DOHH2 (cell line): ENCODE data around the gene AMIGO3.

Experiments
- H3F3A ChIP-seq: fragments of 200-600 bp; sonication (generic), shearing (Covaris generic); 2 replicates; pipeline ENCODE4 v1.6.0; 2016; ENCODE audit warnings: antibody characterized with exemption, mild to moderate bottlenecking; ENCODE audit not compliant: control insufficient read depth, insufficient read depth
- H3K27ac ChIP-seq: fragments of 200-600 bp; sonication (generic); 2 replicates; pipeline ENCODE4 v1.5.1; 2014; ENCODE audit warnings: low read depth, mild to moderate bottlenecking, low read length, moderate library complexity
- H3K27me3 ChIP-seq: fragments of 200-600 bp; sonication (generic); 2 replicates; pipeline ENCODE4 v1.6.1; 2014; ENCODE audit warnings: mild to moderate bottlenecking, low read length, mixed read lengths; ENCODE audit not compliant: control insufficient read depth
- H3K36me3 ChIP-seq: fragments of 200-600 bp; sonication (generic); 2 replicates; pipeline ENCODE4 v1.6.1; 2014; ENCODE audit warnings: mild to moderate bottlenecking, low read length, moderate library complexity, mixed read lengths; ENCODE audit not compliant: control insufficient read depth
- H3K4me1 ChIP-seq: fragments of 200-600 bp; sonication (generic); 2 replicates; pipeline ENCODE4 v1.6.1; 2014; ENCODE audit warnings: mild to moderate bottlenecking, low read length, mixed read lengths; ENCODE audit not compliant: control insufficient read depth
- H3K4me2 ChIP-seq: fragments of 200-600 bp; sonication (generic); 2 replicates; pipeline ENCODE4 v1.6.0; 2014; ENCODE audit warnings: mild to moderate bottlenecking, low read length, moderate library complexity
- H3K4me3 ChIP-seq: fragments of 200-600 bp; sonication (generic); 2 replicates; pipeline ENCODE4 v1.5.1; 2014; ENCODE audit warnings: mild to moderate bottlenecking, low read length, mixed read lengths
- H3K79me2 ChIP-seq: fragments of 200-600 bp; sonication (generic); 2 replicates; pipeline ENCODE4 v1.6.1; 2014; ENCODE audit warnings: mild to moderate bottlenecking, low read length, mixed read lengths; ENCODE audit not compliant: control insufficient read depth
- H3K9me2 ChIP-seq: fragments of 200-600 bp; sonication (generic); replicated peaks from 2 replicates; pipeline ENCODE4 v1.6.1; 2014; ENCODE audit warnings: mild to moderate bottlenecking, low read length, mixed read lengths; ENCODE audit not compliant: control insufficient read depth
- H3K9me3 ChIP-seq: fragments of 200-600 bp; sonication (generic); 2 replicates; pipeline ENCODE4 v1.6.1; 2014; ENCODE audit warnings: antibody characterized with exemption, low read length, mixed read lengths; ENCODE audit not compliant: control insufficient read depth, insufficient read depth
- H4K20me1 ChIP-seq: fragments of 200-600 bp; sonication (generic); 2 replicates; pipeline ENCODE4 v1.6.0; 2014; ENCODE audit warnings: low read depth, mild to moderate bottlenecking, antibody characterized with exemption, low read length, moderate library complexity; ENCODE audit not compliant: control insufficient read depth, insufficient read depth
- EZH2phosphoT487 ChIP-seq: fragments of 200-600 bp; sonication (generic); IDR thresholded peaks from 2 replicates; pipeline ENCODE4 v1.6.1; 2017; ENCODE audit warnings: borderline replicate concordance, mild to moderate bottlenecking, antibody characterized with exemption, low read length, moderate library complexity, mixed read lengths
- TF ChIP-seq, protein P1 (sequence below): fragments of 200-600 bp; sonication (generic); IDR thresholded peaks from one replicate; pipeline ENCODE4 v1.5.1; 2014; ENCODE audit warnings: antibody characterized with exemption, mild to moderate bottlenecking, low read depth, low read length; ENCODE audit not compliant: poor library complexity, severe bottlenecking

Gene AMIGO3

GRCh38 chr3:49681232-49681522, 38.3 kb downstream of the AMIGO3 start:
- no peaks in the 10 kb centered on the region for H3K4me1 ChIP-seq
- H3K79me2 ChIP-seq = no peaks in the 10 kb centered on the region
- no peaks in the 10 kb centered on the region for H3K9me2 ChIP-seq
- no peak overlapping the region for H3K4me2 ChIP-seq
- peaks cover 75% of the 10 kb centered on the region for H3K36me3 ChIP-seq
- TF ChIP-seq EZH2phosphoT487 = no peak
- TF ChIP-seq, protein P1, sequence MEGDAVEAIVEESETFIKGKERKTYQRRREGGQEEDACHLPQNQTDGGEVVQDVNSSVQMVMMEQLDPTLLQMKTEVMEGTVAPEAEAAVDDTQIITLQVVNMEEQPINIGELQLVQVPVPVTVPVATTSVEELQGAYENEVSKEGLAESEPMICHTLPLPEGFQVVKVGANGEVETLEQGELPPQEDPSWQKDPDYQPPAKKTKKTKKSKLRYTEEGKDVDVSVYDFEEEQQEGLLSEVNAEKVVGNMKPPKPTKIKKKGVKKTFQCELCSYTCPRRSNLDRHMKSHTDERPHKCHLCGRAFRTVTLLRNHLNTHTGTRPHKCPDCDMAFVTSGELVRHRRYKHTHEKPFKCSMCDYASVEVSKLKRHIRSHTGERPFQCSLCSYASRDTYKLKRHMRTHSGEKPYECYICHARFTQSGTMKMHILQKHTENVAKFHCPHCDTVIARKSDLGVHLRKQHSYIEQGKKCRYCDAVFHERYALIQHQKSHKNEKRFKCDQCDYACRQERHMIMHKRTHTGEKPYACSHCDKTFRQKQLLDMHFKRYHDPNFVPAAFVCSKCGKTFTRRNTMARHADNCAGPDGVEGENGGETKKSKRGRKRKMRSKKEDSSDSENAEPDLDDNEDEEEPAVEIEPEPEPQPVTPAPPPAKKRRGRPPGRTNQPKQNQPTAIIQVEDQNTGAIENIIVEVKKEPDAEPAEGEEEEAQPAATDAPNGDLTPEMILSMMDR = no peak
- no peaks in the 10 kb centered on the region for H3F3A ChIP-seq
- no peak overlapping the region for H3K4me3 ChIP-seq
- H3K27ac ChIP-seq = no peak overlapping the region
- H3K9me3 ChIP-seq = no peaks in the 10 kb centered on the region
- H3K27me3 ChIP-seq = no peaks in the 10 kb centered on the region
- H4K20me1 ChIP-seq = 0 out of 2 replicates have a peak, but pooled peaks cover 3% of the 10 kb centered on the region

- Histone ChIP-seq H3K9me3 (no peaks in the 10 kb centered on the region), H3K4me2 (no peak overlapping the region), H4K20me1 (0 out of 2 replicates have a peak, but pooled peaks cover 3% of the 10 kb centered on the region), H3K36me3 (peaks cover 80% of the 10 kb centered on the region), H3K79me2 (peaks cover 2% of the 10 kb centered on the region), H3F3A (no peaks in the 10 kb centered on the region), H3K27ac (no peak overlapping the region), H3K27me3 (no peaks in the 10 kb centered on the region), H3K9me2 (no peaks in the 10 kb centered on the region), H3K4me3 (no peak overlapping the region), H3K4me1 (no peaks in the 10 kb centered on the region)
- TF ChIP-seq, protein P1 = no peak
- no peak for TF ChIP-seq EZH2phosphoT487
Measured at GRCh38 chr3:49680493-49681231, 38.8 kb downstream of the AMIGO3 start.

GRCh38 chr3:49675912-49676311, 43.6 kb downstream of the AMIGO3 start:
- no peak overlapping the region for H3K27ac ChIP-seq

More at GRCh38 chr3:49675912-49676311, 43.6 kb downstream of the AMIGO3 start:
- no peaks in the 10 kb centered on the region for H3K27me3 ChIP-seq
- 0 out of 2 replicates have a peak, but pooled peaks cover 3% of the 10 kb centered on the region for H4K20me1 ChIP-seq
- H3F3A ChIP-seq = peaks cover 5% of the 10 kb centered on the region
- H3K9me3 ChIP-seq = no peaks in the 10 kb centered on the region
- H3K36me3 ChIP-seq = peaks cover 64% of the 10 kb centered on the region
- H3K9me2 ChIP-seq = no peaks in the 10 kb centered on the region
- H3K4me2 ChIP-seq = no peak overlapping the region
- TF ChIP-seq, protein P1 = no peak
- no peak for TF ChIP-seq EZH2phosphoT487
- peaks cover 18% of the 10 kb centered on the region for H3K4me1 ChIP-seq
- H3K79me2 ChIP-seq = peaks cover 31% of the 10 kb centered on the region
- H3K4me3 ChIP-seq = no peak overlapping the region
